Activated CD8-positive, alpha-beta memory T cell treated with anti-CD3 and anti-CD28 coated beads, Interleukin-2, amount 50 U/mL, for 24 hours (primary cell): ENCODE data around the gene SLC2A5.
"Not testable (repeated sequence)": the region's sequence is repeated elsewhere in the genome, so short reads cannot be mapped to it uniquely, and the experiment has no call there.

Source experiments
- DNase-seq: peaks from one replicate; pipeline ENCODE4 v3.0.0-alpha.2; 2020; ENCODE audit errors: extremely low read depth

The SLC2A5 gene

DNA sequence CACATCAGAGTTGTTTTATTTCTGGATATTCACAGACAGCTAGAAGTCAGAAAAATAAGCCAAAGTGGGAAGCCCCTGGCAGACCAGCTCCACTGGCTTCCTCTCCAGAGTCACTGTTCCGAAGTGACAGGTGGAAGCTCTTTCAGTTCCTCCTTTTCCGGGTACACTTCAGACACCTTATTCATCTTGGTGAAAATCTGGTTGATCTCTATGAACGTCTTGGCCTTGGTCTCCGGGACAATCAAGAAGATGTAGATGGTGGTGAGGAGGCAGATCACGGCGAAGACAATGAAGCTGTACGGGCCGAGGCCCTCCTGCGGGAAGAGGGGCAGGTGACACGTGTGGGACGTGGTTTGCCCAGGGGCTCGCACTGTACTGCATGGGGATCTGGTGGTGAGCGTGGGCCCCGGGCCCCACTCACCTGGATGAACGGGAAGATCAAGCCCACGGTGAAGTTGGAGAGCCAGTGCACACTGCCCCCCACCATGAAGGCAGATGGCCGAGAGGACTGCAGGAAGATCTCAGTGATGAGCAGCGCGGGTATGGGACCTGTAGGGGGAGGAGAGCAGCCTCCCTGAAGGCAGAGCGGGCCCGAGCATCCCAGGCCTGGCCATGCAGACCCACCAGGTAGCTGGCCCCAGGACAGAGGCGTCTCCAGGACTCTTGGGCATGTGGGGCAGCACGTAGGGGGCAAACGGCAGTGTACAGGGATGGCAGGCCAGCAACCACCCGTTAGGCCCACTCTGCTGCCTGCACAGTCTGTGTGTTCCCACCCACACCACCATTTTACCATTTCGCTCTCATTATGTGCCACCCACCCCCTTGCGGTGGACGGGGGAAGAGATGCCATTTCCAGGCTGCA lies 31.7 kb downstream of the SLC2A5 start:
- DNase-seq, result no peak

DNA sequence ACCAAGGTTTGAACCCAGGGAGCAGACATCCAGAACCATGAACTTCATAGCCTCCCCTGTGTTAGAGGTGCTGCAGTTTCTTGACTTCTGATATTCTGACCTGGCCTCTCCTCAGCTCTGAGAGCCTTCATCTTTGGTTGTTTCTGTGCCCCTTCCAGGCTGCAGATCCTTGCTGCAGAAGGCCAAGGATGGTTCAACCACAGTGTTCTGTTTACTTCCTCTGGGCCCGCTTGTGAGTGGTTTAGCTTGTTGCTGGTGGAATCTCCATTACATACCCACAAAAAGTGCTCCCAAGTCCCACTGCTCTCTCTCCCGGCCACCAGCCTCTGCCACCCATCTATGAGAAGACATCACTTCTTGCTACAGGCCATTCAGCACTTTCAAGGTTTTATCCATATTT lies 34.2 kb downstream of the SLC2A5 start:
- no peak for DNase-seq

DNA sequence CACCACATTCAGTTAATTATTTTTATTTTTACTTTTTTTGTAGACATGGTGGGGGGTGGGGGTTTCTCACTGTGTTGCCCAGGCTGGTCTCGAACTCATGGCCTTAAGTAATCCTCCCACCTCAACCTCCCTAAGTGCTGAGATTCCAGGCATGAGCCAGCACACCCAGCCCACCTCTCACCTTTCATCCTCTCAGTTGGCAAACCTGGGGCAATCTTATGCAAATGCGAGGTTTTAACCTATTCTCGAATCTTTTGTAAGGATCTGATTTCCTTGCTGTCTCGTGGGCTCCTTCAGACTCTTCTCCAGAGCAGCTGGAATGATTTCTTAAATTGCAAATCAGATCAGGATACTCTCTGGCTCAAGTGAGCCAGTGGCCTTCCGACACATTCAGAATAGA lies 36.1 kb downstream of the SLC2A5 start:
- no peak for DNase-seq

DNA sequence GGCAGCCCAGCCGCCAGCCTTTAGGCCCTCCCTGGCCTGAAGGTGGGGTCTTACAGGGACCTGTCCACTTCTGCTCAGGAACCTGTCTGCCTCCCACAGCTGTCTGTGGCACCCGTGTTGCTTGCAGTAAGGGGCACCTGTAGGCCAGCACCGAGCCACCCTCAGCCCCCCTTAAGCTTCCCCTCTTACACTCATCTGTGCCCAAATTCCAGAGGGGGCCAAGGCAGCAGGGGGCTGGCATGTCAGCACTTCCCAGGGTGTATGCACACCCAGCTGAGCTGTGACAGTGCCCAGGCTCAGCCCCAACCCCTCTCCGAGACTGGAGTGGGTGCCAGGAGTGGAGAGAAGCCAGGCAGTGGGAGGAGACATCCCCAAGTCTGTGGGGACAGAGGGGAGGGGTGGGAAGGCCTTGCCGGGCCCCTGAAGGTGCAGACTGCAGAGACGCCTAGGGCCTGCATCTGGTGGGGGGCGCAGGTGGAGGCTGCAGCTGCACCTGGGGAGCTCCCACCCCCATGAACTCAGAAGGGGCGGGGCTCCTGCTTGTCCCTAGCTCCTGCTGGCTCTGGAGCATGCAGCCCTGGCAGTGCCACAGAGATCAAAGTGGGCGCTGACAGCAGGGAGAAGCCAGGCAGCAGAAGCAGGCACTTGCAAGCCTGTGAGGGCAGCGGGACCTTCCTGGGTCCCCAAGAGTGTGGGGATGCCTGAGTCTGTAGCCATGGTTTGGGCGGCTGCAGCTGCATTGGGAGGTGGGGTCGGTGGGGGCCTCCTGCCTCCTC lies 37.8 kb downstream of the SLC2A5 start:
- no peak for DNase-seq

DNA sequence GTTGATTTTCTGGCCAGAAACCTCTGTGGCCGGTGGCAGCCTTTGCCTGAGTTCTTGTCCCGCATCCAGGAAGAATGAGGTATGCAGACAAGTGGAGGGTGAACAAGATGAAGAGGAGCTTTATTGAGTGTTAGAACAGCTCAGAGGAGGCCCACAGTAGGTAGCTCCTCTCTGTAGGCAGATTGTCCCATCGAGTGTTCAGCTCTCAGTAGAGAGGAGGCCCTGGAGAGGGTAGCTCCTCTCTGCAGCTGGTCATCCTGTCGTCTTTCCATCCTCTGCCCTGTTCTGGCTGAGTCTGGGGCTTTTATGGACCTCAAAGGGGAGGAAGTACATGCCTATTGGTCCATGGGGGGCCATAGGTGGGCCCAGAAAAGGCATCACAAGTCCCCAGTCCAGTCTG lies 38.4 kb downstream of the SLC2A5 start:
- DNase-seq, result not testable (repeated sequence)

DNA sequence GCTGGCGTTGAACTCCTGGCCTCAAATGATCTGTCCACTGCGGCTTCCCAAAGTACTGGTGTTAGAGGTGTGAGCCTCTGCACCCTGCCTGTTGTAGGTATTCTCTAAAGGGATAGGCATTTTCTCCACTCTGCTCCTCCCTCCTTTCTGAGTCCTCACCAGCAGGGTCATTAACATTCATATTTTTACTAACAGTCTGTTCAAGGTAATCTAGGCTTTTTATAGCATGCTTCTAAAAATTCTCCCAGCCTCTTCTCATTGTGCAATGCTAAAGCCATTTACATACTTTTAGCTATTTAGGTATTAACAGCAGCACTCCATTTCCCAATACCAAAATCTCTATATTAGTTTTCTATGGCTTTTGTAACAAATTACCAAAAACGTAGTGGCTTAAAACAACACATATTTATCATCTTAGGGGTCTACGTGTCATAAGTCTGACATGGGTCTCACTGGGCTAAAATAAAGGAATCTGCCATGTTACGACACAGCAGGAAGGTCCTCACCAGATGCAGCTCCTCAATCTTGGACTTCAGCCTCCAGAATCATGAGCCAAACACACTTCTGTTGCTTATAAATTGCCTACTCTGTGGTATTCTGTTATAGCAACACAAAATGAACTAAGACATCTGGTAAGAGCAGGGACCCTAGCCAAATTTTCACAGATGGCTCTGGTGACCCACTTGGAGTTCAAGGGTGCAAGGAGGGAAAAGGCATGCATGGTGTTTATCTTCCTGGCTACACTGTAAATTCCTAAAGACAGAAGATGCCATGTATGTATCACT lies 40.3 kb downstream of the SLC2A5 start:
- DNase-seq, result no peak

DNA sequence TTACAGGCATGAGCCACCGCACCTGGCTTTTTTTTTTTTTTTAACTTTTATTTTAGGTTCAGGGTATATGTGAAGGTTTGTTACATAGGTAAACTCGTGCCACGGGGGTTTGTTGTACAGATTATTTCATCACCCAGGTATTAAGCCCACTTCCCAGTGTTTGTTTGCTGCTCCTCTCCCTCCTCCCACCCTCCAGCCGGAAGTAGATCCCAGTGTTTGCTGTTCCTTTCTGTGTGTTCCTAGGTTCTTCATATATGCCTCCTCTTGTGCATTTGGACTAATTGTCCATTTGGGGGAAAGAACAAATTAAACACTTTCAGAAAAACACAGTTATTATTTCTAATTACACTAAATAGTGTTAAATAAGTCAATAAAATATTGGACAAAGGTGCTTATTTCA lies 42.1 kb downstream of the SLC2A5 start:
- no peak for DNase-seq

DNA sequence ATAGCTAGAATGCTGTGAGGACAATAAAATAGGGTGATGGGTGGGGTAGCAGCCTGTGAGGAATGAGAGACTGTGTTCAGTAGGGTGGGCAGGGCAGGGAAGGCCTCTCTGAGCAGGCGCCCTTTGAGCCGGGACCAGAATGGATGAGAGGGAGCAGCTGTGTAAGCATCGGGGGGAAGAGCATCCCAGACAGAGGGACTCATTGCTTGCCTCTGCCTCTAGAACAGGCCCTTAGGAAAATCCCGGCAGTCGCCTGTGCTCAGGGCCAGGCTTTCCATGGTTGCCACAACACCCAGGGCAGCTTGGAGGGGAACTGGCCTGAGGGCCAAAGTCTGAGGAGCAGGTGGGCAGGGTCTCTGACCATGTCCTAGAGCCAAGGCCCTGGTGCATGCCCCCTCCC lies 44.0 kb downstream of the SLC2A5 start:
- DNase-seq, result no peak

DNA sequence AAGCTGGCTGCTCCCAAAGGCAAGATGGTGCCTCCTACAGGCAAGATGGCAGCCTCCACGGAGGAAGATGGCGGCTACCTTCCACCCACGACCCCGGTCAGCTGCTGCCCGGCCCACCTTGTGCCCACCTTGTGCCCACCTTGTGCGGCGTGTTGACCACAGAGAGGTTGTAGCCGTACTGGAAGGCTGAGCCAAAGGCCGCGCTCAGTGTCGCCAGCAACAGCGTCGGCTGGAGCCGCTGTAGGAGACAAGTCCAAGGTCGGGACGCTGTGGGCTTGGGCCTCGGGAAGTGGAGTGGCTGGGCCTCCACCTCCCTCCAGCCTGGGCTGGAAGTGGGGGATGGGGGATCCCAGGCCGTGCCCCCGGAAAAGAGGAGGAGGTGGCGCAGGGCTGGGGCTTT lies 44.6 kb downstream of the SLC2A5 start:
- no peak for DNase-seq

DNA sequence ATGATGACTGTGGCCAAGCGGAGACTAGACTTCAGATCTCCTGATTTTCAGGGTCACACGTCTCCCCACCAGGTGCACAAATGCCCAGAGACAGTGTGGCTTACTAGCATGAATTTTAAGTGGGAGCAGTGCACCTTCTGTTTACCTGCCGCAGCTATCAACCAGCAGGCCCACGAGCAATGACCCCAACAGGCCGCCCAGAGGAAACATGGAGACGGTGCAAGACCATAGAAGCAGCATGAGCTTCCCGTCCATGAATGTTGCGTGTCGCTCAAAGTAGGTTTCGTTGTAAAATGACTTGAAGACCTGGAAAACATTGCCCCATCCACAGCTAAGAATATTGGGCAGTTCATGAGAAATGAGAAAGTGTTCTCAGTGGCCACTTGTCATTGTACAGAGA lies 46.7 kb downstream of the SLC2A5 start:
- DNase-seq, result no peak

DNA sequence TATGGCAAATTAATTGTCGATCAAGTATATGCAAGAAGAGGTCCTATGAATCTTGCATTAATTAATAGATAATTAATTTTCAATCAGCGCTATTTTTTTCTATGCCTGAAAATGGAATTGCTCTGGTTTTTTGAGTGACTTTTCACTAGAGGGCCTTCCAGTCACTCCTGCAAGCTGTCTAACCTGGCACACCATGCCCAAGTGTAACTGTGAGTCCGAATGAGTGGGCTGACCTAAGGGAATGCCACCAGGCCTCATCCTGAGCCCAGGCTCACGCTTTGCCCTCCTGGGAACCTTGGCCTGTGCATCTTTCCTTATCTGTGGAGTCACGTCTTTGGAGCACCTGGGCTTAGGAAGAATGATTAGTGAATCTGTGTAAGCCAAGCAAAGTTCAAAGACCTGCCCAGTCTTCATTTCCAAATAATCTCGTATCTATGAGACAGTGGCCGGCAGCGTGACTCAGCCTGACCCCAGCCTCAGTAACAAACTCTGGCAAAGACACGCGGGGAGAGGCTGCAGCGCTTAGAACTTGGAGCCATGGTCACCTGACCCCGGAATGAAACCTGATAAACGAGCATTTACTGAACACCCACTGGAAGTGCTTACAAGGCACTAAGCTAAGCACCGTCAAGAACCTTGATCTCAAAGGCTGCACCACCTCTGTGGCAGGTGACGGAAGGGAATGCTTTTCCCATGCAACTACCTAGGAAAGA lies 47.3 kb downstream of the SLC2A5 start:
- DNase-seq, result not testable (repeated sequence)

DNA sequence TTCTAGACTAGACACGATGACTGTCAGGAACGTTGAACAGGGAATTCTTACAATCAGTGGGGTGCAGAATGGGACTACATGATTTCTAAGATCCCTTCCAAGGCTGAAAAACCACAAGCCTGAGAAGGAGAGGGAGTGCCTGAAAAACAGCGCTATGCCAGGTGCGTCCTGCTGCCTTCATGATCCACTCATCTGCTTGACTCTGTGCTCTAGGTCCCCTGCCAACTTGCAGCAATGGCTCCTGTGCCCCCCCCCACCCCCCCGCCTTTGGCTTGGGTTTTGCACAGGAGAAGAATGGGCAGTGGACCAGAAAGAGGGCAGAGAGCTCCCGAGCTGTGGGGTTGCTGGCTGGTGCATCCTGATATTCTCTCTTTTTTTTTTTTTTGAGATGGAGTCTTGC lies 49.1 kb downstream of the SLC2A5 start:
- no peak for DNase-seq

DNA sequence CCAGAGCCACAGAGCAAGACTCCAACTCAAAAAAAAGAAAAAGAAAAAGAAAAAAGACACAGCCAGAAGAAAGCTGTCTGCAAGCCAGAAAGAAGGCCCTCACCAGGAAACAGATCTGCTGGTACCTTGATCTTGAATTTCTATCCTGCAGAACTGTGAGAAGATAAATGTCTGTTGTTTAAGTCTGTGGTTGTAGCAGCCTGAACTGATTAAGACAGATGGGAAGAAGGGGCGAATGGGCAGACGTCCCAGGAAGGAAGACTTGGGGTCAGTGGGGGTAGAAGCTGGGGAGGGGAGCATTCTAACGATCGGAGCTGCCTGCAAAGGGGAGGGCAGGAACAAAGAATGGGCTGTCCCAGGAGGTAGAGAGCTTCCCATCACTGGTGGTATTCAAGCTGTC lies 49.5 kb downstream of the SLC2A5 start:
- DNase-seq, result no peak

DNA sequence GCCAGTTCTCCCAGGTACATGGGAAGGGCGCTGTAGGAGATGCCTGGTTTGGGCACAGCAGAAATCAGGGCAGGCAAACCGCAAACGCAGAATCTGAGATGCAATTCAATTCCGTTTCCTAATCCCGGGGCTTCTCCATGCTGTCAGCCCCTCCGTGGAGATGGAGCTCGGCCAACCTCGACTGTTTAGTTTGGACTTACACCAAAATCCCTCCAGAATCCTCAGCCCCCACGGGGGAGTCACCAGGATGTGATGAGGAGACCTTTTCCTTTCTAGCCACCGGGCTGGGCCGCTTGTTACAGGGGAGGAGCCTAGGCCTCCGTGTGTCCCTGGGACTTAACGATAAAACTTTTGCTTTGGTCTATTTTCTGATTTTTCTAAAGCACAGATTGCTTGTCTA lies 51.1 kb downstream of the SLC2A5 start:
- no peak for DNase-seq

DNA sequence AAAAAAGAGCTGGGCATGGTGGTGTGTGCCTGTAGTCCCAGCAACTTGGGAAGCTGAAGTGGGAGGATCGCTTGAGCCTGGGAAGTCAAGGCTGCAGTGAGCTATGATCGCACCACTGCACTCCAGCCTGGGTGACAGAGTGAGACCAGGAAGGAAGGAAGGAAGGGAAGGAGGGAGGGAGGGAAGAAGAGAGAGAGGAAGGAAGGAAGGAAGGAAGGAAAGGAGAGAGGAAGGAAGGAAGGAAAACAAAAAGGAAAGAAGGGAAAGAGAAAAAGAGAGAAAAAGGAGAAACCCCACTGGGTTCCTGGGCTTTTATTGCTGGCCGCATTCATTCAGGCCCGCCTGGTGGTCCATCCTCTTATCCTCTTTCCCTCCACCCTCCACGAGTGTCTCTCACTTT lies 53.0 kb downstream of the SLC2A5 start:
- no peak for DNase-seq

DNA sequence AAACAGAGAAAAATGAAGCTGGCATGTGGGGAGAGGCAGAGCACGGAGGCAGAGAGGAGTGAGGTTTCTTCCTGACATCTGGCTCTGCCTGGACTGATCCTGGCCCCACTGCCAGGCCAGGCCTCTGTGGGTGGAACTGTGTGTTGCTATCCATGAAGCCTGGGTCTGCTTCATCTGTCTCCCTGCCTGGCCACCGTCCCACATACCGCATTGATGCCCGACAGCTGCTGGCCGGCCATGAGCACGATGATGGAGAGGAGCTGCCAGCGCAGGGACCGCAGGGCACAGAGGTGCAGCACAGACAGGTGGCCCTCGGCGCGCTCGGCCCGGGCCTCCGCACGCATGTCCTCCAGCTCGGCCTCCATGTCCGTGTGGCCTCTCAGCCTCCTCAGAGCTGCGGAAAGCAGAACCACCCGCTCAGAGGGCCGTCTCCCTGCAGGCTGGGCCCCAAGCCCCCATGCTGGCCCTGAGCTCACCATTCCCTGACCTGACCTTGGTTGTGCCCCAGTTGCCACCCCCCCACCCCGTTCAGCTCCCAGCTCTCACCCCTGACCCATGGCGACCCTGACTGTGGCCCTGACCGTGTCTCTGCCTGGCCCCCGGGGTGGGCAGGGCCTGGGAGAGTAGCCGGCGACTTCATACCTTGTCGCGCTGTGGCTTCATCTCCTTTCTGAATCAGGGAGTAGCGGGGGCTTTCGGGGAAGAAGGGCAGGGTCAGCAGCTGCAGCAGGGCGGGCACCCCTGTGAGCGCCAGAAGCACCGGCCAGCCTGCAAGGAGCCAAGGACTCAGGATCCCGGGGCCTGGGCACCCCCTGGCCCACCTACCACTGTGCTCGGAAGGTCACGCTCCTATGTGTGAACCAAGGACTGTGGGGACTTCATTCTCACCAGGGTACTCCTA lies 54.7 kb downstream of the SLC2A5 start:
- no peak for DNase-seq

DNA sequence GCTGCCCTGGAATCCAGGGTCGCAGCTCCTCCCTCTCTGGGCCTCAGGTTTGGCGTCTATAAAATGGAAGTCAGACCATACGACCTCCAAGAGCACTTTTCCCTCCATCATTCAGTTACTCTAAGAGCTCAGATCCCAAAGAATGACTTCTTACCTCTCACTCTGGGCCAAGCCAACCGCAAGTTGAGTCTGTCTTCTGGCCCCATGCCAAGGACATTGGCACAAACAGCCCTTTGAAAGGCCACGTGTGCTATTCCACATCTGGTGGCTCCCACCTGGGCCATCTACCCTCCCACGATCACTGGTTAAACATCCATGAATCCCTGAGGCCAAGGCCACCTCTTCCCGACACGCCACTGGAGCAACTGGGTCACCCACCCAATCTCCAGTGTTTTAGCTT lies 55.6 kb downstream of the SLC2A5 start:
- no peak for DNase-seq

DNA sequence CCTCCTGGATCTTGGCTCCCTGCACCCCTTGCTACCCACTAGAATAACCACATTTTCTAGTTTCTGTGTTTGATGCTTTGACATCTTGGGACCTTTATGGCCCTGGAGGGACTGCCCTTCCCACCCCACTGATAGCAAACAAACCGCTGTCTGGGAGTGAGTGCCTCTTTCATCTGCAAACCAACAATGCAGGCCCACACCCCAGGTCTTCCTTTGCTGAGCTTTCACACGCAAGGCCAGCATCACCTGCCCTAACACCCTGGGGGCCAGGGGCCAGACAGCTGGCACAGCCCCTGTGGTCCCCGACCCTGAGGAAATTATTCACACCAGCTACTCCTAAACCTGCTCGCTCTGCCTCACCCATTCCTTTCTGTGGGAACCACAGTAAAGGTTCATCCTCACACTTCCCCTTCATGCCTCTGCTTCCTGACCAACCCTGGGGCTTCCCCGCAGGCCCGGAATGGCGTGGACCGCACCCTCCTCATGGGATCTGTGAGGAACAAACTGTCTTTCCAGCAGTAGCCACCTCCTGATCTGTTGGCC lies 58.6 kb downstream of the SLC2A5 start:
- no peak for DNase-seq

DNA sequence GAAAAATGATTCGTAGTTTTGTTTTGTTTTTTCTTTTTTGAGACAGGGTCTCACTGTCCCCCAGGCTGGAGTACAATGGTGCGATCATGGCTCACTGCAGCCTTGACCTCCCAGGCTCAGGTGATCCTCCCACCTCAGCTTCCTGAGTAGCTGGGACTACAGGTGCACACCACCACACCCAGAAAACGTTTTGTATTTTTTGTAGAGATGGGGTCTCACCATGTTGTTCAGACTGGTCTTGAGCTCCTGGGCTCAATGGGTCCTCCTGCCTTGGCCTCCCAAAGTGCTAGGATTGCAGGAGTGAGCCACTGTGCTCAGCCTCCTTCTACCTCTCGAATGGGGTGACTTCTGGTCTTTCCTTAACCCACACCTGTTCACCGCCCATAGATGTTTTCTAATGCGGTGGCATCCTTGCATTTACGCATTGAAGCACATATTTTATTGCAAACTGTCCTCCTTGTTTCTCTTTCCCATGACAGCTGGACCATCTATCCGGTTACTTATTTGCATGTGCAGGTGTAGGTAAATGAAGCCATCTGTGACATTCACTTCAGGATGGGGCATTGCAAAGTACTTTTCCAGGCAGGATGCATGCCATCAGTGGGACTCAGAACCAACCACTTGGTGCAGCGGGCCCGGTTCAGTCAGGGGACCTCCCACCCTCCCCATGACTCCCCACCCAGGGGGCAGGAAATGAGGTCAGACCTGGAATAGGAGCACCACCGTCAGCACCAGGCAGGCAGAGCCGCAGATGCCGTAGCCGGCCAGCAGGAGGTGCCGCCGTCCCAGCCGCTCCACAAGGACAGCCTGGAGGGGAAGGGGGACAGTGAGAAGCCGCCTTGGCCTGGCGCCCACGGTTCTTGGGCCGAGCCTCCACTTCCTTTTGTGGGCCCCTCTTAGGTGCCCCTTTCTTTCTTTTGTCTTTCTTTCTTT lies 59.7 kb downstream of the SLC2A5 start:
- DNase-seq, result no peak
